OCI-LY1 (cell line): Measurements from ENCODE around the gene MTERF4.

Experiments
- H2AFZ ChIP-seq: fragments of 200-600 bp; sonication (generic), shearing (Covaris generic); 2 replicates; pipeline ENCODE4 v1.6.0; 2014; ENCODE audit warnings: antibody characterized with exemption, mild to moderate bottlenecking, low read length
- H3F3A ChIP-seq: fragments of 200-600 bp; sonication (generic), shearing (Covaris generic); 2 replicates; pipeline ENCODE4 v1.6.0; 2014; ENCODE audit warnings: mild to moderate bottlenecking, antibody characterized with exemption, low read length, moderate library complexity; ENCODE audit not compliant: insufficient read depth
- H3K27ac ChIP-seq: fragments of 200-600 bp; sonication (generic); 2 replicates; pipeline ENCODE4 v1.5.1; 2014; ENCODE audit warnings: low read length, mixed run types, mild to moderate bottlenecking, low read depth; ENCODE audit not compliant: poor library complexity, severe bottlenecking
- H3K27me3 ChIP-seq: fragments of 200-600 bp; sonication (generic); 2 replicates; pipeline ENCODE4 v1.6.0; 2014; ENCODE audit warnings: antibody characterized with exemption, mild to moderate bottlenecking, low read length, moderate library complexity; ENCODE audit not compliant: insufficient read depth
- H3K36me3 ChIP-seq: fragments of 200-600 bp; sonication (generic); 2 replicates; pipeline ENCODE4 v1.6.1; 2014; ENCODE audit warnings: mild to moderate bottlenecking, antibody characterized with exemption, low read length, moderate library complexity, mixed read lengths; ENCODE audit not compliant: insufficient read depth
- H3K4me1 ChIP-seq: fragments of 200-600 bp; sonication (generic); 2 replicates; pipeline ENCODE4 v1.5.1; 2014; ENCODE audit warnings: mild to moderate bottlenecking, low read length, moderate library complexity; ENCODE audit not compliant: insufficient read depth, severe bottlenecking
- H3K4me2 ChIP-seq: fragments of 200-600 bp; sonication (generic), shearing (Covaris generic); 2 replicates; pipeline ENCODE4 v1.6.1; 2014; ENCODE audit warnings: low read length
- H3K4me3 ChIP-seq: fragments of 200-600 bp; sonication (generic); 2 replicates; pipeline ENCODE4 v1.5.1; 2014; ENCODE audit warnings: low read length, low read depth, mild to moderate bottlenecking, mixed read lengths; ENCODE audit not compliant: poor library complexity, severe bottlenecking
- H3K79me2 ChIP-seq: fragments of 200-600 bp; shearing (Covaris generic); 2 replicates; pipeline ENCODE4 v1.6.1; 2016; ENCODE audit warnings: mixed run types, low read length, mixed read lengths; ENCODE audit not compliant: insufficient read depth
- H3K9ac ChIP-seq: fragments of 200-600 bp; sonication (generic), shearing (Covaris generic); 2 replicates; pipeline ENCODE4 v1.6.1; 2014; ENCODE audit warnings: mild to moderate bottlenecking, low read length, mixed read lengths
- H3K9me2 ChIP-seq: fragments of 200-600 bp; sonication (generic), shearing (Covaris generic); 2 replicates; pipeline ENCODE4 v1.6.1; 2014; ENCODE audit warnings: low read depth, mild to moderate bottlenecking, low read length, mixed read lengths
- H3K9me3 ChIP-seq: fragments of 200-600 bp; shearing (Covaris generic); 2 replicates; pipeline ENCODE4 v1.6.1; 2014; ENCODE audit warnings: low read length, mixed read lengths
- H4K20me1 ChIP-seq: fragments of 200-600 bp; sonication (generic), shearing (Covaris generic); 2 replicates; pipeline ENCODE4 v1.6.0; 2016; ENCODE audit warnings: mild to moderate bottlenecking, low read length; ENCODE audit not compliant: insufficient read depth
- EZH2 ChIP-seq: fragments of 200-600 bp; sonication (generic), shearing (Covaris generic); IDR thresholded peaks from 2 replicates; pipeline ENCODE4 v1.8.0; 2017; ENCODE audit warnings: borderline replicate concordance, mixed run types, mild to moderate bottlenecking, antibody characterized with exemption, low read length, moderate library complexity, mixed read lengths
- TF ChIP-seq, protein P1 (sequence below): fragments of 200-600 bp; sonication (generic), shearing (Covaris generic); IDR thresholded peaks from 2 replicates; pipeline ENCODE4 v1.5.1; 2017; ENCODE audit warnings: mild to moderate bottlenecking, antibody characterized with exemption, low read length, moderate library complexity, mixed read lengths

The MTERF4 gene

GRCh38 chr2:241112046-241112445, 10.0 kb upstream of the MTERF4 start:
- Histone ChIP-seq H3K27me3 (no peaks in the 10 kb centered on the region), H3K9ac (peak overlapping the region; percentile 42), H2AFZ (no peak overlapping the region), H3K9me3 (no peaks in the 10 kb centered on the region), H3K79me2 (no peaks in the 10 kb centered on the region), H3K4me1 (peaks cover 48% of the 10 kb centered on the region), H3F3A (peaks cover 4% of the 10 kb centered on the region; the same call in 1 of the 2 replicates), H3K4me2 (peak overlapping the region; percentile 38; the same call in 1 of the 2 replicates), H3K36me3 (peaks cover 45% of the 10 kb centered on the region), H3K9me2 (no peaks in the 10 kb centered on the region), H3K27ac (peak overlapping the region; percentile 88), H3K4me3 (no peak overlapping the region), H4K20me1 (no peaks in the 10 kb centered on the region)
- TF ChIP-seq EZH2, result no peak
- TF ChIP-seq, protein P1, sequence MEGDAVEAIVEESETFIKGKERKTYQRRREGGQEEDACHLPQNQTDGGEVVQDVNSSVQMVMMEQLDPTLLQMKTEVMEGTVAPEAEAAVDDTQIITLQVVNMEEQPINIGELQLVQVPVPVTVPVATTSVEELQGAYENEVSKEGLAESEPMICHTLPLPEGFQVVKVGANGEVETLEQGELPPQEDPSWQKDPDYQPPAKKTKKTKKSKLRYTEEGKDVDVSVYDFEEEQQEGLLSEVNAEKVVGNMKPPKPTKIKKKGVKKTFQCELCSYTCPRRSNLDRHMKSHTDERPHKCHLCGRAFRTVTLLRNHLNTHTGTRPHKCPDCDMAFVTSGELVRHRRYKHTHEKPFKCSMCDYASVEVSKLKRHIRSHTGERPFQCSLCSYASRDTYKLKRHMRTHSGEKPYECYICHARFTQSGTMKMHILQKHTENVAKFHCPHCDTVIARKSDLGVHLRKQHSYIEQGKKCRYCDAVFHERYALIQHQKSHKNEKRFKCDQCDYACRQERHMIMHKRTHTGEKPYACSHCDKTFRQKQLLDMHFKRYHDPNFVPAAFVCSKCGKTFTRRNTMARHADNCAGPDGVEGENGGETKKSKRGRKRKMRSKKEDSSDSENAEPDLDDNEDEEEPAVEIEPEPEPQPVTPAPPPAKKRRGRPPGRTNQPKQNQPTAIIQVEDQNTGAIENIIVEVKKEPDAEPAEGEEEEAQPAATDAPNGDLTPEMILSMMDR, result no peak

GRCh38 chr2:241111440-241111805, 9.3 kb upstream of the MTERF4 start:
- H4K20me1 ChIP-seq, result no peaks in the 10 kb centered on the region
- H3K79me2 ChIP-seq, result no peaks in the 10 kb centered on the region
- H3F3A ChIP-seq, result peaks cover 4% of the 10 kb centered on the region; the same call in 1 of the 2 replicates
- H3K4me2 ChIP-seq, result peak overlapping the region; percentile 38
- H3K27ac ChIP-seq, result peak overlapping the region; percentile 88
- no peaks in the 10 kb centered on the region for H3K9me2 ChIP-seq
- H3K9ac ChIP-seq, result peak overlapping the region; percentile 42
- TF ChIP-seq, protein P1, result no peak
- no peaks in the 10 kb centered on the region for H3K9me3 ChIP-seq
- peak overlapping the region; percentile 5 for H3K4me3 ChIP-seq
- no peaks in the 10 kb centered on the region for H3K27me3 ChIP-seq
- peaks cover 49% of the 10 kb centered on the region for H3K36me3 ChIP-seq
- H3K4me1 ChIP-seq, result peaks cover 48% of the 10 kb centered on the region
- no peak overlapping the region for H2AFZ ChIP-seq

GRCh38 chr2:241110607-241111439, 8.7 kb upstream of the MTERF4 start:
- H2AFZ ChIP-seq, result no peak overlapping the region
- H4K20me1 ChIP-seq, result no peaks in the 10 kb centered on the region
- peak overlapping the region; percentile 5 for H3K4me3 ChIP-seq
- peaks cover 4% of the 10 kb centered on the region; the same call in 1 of the 2 replicates for H3F3A ChIP-seq
- peaks cover 51% of the 10 kb centered on the region for H3K4me1 ChIP-seq
- peaks cover 44% of the 10 kb centered on the region for H3K36me3 ChIP-seq
- H3K9me2 ChIP-seq, result no peaks in the 10 kb centered on the region
- peak overlapping the region; percentile 38 for H3K4me2 ChIP-seq
- H3K27me3 ChIP-seq, result no peaks in the 10 kb centered on the region
- H3K79me2 ChIP-seq, result no peaks in the 10 kb centered on the region
- H3K9ac ChIP-seq, result peak overlapping the region; percentile 42; the same call in 1 of the 2 replicates
- H3K27ac ChIP-seq, result peak overlapping the region; percentile 88
- H3K9me3 ChIP-seq, result no peaks in the 10 kb centered on the region
- TF ChIP-seq, protein P1, result no peak; the same call in 1 of the 2 replicates
- no peak for TF ChIP-seq EZH2
